Raji (cell line): Measurements from ENCODE around the gene CDK19.

ENCODE experiments used
- POLR2A ChIP-seq: IDR thresholded peaks from 2 replicates; pipeline ENCODE4 v1.6.1; 2011; ENCODE audit warnings: low read depth, low read length, control low read depth; ENCODE audit not compliant: insufficient read depth

Gene CDK19

DNA sequence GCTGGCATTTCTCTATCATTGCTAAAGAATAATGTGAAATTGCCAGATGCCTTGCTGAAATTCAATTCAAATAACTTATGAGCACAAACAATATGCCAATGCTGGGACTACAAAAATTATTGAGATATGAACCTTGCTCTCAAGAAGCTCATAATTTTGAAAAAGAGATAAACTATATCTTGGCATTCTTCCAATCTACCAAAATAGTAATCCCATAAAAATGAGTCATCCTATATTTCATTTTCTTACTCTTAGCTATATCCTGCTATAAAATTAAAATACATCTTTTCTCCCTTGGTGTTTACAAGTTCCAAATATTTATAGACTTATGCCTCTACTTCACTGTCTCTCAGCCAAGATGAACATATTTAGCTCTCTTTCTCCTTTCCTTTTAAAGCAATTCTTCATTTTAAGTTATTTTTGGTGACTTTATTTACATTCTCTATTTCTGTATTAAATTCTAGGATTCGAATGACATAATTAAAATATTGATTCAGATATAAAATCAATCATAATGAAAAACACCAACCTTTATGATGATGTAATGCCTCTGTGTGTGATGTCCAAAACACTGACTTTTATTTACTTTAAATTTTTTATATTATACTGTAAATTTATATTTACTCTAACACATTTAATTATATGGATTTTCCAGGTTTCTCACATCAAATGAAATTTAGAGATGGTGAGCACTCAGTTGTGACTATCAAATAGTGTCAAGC, 152.6 kb downstream of the CDK19 start:
- TF ChIP-seq POLR2A = no peak

DNA sequence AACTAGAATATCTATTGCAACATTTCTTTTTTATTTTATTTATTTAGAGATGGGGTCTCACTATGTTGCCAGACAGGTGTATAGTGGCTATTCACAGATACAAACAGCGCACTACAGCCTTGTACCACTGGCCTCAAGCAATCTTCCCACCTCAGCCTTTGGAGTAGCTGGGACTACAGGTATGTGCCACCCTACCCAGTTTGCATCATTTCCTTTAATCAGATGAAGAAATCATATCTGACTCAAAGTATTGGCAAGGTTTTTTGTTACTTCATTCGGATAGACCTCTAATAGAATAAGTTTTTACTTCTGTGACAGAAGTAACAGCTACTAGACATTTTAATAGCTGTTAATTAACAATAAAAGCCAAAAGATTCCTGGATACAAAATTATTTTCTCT, 153.9 kb downstream of the CDK19 start:
- TF ChIP-seq POLR2A = no peak

DNA sequence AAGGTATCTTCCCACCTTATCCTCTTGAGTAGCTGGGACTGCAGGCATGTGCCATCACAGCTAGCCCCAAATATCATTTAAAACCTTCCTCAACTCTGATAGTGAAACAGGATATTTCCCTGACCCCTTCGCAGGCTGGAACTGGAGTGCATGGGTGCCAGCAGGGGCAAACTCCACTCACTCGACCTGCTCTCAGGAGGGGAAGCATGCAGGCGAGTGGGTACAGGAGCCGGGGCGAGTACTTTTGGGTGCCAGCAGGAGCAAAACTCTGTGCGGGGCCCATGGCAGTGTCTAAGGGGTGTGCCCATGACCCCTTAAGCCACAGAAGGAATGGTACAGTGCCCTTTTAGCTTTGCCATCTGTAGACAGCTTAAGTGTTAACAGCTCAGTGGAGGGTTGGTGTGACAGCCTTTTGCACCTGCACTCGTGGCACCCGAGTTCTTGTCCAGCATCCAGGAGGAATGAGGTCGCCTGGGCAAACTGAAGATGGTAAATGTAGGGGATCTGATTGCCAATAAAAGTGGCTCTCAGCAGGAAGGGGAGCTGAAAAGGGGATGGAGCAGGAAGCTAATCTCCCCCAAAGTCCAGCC, 155.1 kb downstream of the CDK19 start:
- TF ChIP-seq POLR2A = no peak

DNA sequence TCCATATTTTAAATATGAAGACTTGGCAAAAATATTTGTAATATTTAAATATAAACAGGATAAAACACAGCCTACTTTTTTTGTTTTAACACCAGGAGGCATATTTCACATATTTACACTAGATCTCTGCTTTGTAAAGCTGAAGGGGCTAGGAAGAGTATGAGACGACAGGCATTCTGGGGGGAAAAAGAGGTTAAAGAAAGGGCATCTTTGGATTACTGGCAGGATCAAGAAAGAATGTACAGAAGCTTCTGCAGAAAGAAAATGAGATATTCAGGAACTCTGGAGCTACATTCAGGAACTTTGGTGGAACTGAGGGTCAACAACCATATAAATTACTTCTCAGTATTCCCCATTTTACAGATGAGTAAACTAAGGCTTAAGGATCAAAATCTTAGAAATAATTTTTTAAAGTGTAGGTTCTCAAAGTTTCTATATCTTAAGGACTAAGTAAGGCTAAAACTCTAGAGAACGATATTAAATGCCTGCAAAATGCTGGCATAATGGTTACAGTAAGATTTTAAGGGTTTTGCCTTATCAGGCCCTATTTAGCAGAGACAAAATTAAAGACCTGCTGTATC, 156.5 kb downstream of the CDK19 start:
- no peak for TF ChIP-seq POLR2A

DNA sequence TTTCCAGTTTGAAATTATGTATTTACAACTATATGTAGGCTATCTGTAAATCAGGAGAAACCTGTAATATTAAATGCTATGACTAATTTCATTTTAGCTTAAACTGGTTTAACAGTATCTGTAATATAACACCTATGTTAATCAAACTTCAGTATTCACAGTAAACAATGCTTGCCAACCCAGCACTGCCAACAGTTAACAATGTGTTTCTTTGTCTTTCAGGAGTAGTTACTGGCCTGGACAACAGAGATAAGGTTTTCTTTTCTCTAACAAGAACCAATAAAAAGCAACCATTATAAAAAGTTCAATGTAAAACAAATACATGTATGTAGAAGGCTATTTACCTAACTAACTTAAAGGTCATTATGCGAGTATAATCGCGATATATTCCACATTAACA, 158.8 kb downstream of the CDK19 start:
- TF ChIP-seq POLR2A = no peak

DNA sequence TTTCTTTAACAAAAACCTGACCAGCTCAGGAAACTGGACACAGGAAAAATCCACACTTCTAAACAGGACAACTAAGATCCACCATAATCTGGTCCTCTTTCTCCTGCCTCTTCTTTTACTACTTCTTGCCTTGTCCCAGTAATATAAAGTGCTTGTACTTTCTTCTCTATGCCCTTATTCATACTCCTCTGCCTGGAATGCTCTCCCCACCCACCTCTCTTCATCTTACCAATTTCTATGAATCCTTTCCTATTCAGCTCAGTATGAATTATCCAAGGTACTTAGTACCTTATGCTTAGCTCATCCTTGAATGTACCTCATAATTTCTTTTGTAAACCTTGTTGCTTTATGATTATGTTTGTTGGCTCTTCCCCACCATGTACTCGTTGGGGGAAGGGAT, 159.4 kb downstream of the CDK19 start:
- no peak for TF ChIP-seq POLR2A

DNA sequence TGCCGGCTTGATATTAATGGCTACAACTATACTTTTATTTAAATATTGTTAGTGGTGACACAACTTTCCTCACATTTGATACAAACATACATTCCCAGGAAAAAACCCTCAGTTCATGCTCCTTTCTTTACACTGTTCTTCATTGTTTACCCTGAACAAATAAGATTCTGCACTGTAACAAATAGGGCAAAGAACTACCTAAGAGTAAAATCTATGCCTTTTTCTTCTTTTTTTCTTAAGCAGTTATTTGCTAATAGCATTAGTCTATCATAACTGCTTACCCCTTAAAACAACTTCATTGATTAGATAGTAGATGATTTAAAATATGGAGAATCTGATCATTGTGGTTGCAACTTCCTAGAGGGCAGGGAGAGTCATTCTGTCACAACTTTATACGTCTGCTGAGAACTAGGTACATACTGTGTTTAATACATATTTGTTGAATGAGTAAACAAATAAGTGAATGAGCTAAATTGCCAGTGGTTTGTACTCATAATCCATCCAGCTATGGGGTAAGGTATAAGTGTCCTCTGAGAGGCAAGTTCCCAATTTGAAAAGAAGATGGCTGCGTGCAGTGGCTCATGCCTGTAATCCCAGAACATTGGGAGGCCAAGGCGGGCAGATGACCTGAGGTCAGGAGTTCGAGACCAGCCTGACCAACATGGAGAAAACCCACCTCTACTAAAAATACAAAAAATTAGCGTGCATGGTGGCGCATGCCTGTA, 161.0 kb downstream of the CDK19 start:
- no peak for TF ChIP-seq POLR2A

DNA sequence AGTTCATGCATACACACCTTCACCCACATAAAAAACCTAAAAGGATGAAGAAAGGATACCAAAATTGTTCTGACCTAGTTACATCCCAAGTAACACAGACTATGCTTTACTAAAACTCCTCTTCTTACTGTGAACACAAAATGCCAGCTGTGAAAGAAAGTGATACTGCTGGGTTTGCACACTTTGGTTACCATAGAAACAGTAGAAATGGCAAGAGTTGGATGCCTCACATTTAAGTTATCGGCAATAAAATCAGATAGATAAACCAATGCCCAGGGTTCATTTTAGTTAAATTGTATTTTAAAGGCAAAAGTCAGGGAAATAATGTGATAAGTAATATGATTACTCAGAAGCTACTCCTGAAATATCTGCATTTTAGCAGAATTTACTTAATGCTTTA, 161.9 kb downstream of the CDK19 start:
- TF ChIP-seq POLR2A = no peak

DNA sequence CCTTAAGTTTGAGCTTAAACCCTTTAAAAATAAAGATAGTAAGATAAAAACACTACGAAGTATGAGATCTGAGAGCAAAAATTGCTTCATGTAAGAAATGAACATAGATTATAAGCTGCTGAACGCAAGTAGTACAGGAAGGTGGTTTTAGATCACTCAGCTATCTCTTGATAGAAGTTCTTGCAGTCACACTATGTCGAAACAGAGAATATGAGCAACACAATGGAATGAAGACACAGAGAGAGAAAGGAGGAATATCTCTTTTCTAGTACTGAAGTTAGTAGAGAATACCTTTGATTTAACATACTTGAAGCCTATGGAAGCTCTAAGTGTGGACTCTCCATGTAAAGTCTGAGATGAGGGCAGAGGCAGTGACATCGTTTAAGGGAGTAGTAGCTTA, 162.7 kb downstream of the CDK19 start:
- no peak for TF ChIP-seq POLR2A

DNA sequence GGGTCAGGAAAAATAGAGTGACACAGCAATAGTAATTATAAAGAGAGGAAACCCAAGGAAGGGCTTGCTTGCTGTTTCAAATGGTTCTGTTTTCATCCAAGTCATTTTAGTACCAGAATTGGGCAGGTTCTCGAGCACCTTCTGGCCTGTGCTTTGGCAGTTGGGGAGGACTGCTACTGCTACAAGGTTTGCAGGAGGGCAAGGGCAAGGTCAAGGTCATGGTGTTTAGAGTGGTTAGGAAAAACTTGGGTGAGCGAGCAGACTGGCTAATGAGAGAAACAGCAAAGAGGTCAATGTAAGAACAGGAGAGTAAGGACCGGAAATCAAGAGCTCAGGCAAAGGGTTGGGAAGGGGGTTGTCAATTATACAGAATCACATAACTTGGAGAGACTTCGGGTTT, 164.5 kb downstream of the CDK19 start:
- TF ChIP-seq POLR2A = no peak

DNA sequence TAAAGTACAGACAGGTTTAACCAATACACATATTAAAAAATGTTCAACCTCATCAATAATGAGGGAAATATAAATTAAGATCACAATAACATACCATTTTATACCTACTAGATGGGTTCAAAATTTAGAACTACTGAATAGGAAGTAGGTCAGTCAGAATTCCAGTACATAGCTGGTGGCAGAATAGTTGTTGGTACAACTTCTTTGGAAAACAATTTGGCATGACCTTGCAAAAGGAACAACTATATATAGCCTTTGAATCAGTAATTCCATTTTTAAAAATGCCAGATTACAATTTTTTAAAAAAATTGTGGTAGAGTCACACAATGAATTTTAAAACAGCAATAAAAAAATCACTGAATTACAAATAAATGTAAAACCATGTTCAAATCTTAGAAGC, 165.6 kb downstream of the CDK19 start:
- no peak for TF ChIP-seq POLR2A

DNA sequence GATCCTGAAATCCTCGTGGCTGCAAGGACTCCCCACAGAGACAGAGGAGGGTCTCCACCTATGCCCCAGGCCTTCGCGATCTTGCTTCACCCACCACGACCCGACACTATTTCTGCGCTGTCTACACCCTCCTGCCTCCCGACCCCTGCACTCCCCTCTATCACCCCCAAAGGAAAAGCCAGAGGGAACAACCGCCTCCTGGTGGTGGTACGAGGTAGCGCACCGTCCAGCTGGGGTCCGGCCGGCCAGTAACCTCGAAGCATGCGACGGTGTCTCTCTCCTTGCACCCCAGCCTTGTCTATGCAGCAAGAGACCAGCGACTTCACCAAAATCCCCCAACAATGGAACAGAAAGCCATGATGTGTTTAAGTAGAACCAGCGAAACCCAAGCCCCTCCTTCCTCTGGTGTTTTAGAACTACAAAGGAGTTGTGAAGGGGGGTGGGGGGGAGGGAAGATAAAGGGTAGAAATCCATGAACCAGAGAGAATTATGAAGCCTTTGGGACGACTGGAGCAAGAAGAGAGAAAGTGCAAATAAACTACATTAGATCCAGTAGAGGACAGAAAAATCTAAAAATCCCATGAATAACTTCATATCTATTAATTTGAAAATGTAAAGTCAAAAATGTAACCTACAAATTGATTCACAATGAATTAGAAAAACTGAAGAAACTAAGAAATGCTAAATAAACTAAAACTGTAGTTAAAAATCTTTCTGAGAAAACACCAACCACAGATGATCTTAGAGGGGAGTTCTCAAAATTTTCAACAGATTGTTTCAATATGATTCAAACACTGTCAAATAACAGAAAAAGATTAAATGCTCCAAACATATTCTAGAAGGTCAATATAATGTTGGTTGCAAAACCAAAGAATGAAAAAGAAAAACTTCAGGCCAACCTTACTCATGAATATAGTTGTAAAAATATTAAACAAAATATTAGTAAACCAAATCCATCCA, 168.0 kb downstream of the CDK19 start:
- no peak for TF ChIP-seq POLR2A

DNA sequence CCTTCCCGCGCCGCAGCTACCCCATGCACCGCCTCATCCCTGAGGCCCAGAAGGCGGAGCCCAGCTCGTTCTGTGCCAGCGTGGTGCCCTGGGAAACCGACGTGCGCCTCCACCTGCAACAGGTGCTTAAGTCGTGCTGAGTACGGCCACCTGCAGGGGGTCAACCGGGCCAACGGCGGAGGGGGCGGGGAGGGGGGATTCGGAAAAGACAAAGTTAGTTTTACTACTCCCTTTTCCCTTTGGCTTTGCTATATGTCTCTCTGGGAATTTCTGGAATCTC, 168.9 kb downstream of the CDK19 start:
- TF ChIP-seq POLR2A = no peak

DNA sequence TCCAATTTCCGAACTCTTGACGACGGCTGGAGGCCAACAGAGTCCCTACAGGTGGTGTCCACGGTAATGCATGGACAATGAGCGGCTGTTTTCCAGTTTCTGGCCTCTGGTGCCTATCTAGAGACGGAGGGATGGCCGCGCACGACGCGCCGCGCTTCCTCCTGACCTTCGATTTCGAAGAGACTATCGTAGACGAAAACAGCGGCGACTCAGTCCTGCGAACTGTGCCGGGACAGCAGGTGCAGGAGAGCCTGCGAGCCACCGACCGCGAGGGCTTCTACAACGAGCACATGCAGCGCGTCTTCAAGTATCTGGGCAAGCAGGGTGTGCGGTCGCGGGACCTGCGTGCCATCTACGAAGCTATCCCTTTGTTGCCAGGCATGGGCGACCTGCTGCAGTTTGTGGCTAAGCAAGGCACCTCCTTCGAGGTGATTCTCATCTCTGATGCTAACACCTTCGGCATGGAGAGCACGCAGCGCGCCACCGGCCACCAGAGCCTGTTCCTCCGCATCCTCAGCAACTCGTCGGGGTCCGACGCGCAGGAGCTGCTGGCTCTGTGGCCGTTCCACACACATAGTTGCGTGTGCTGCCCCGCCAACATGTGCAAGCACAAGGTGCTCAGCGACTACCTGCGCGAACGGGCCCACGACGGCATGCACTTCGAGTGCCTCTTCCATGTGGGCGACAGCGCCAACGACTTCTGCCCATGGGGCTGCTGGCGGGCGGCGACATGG, 169.4 kb downstream of the CDK19 start:
- TF ChIP-seq POLR2A = no peak
